Measurements from ENCODE around the gene RABEP1.

DNA sequence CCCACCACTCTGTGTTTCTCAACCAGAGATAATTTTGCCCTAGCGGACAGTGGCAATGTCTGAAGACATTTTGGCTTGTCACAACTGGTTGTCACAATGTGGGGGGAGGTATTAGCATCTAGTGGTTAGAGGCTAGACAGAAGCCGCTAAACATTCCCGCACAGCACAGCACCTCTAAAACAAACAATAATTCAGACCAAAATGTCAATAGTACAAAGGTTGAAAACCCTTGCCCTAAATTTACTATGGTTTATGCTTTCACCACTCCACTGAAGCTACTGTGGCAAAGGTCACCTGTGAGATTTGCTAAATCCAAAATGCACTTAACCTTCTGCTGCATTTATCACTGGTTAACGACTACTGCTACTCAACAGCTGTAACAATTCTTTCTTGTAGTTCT is 123.3 kb downstream of the RABEP1 start:
- TF ChIP-seq, protein P1, sequence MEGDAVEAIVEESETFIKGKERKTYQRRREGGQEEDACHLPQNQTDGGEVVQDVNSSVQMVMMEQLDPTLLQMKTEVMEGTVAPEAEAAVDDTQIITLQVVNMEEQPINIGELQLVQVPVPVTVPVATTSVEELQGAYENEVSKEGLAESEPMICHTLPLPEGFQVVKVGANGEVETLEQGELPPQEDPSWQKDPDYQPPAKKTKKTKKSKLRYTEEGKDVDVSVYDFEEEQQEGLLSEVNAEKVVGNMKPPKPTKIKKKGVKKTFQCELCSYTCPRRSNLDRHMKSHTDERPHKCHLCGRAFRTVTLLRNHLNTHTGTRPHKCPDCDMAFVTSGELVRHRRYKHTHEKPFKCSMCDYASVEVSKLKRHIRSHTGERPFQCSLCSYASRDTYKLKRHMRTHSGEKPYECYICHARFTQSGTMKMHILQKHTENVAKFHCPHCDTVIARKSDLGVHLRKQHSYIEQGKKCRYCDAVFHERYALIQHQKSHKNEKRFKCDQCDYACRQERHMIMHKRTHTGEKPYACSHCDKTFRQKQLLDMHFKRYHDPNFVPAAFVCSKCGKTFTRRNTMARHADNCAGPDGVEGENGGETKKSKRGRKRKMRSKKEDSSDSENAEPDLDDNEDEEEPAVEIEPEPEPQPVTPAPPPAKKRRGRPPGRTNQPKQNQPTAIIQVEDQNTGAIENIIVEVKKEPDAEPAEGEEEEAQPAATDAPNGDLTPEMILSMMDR (IDR thresholded peaks at IDR 0.05) = no peak
- TF ChIP-seq ZFX (IDR thresholded peaks at IDR 0.05; ENCODE audit: borderline replicate concordance) = no peak
